GM23338 (cell line): Measurements from ENCODE around the gene DAZAP1. TPM values are rescaled to one million over a fixed set of nuclear protein-coding genes. Genes with fewer than 3 reads are reported as not detected.

Source experiments
- ATAC-seq: fragments of 200-7000 bp; cut with Tn5 transposase; 3 replicates; pipeline ENCODE4 v1.9.1; 2020
- DNase-seq: peaks from one replicate; pipeline ENCODE4 v3.0.0-alpha.2; 2015; ENCODE audit warnings: low spot score
- H2AFZ ChIP-seq: fragments of 200-600 bp; sonication (generic); 2 replicates; pipeline ENCODE4 v1.8.0; 2016; ENCODE audit warnings: antibody characterized with exemption, mild to moderate bottlenecking, moderate library complexity
- H3F3A ChIP-seq: fragments of 200-600 bp; sonication (generic); replicated peaks from 2 replicates; pipeline ENCODE4 v1.8.0; 2017; ENCODE audit warnings: antibody characterized with exemption, mixed run types, low read depth
- H3K27ac ChIP-seq: fragments of 200-600 bp; sonication (generic); 2 replicates; pipeline ENCODE4 v1.6.1; 2016; ENCODE audit warnings: low read depth
- H3K27me3 ChIP-seq: fragments of 200-600 bp; sonication (generic); 2 replicates; pipeline ENCODE4 v1.8.0; 2016; ENCODE audit warnings: mild to moderate bottlenecking, mixed run types, moderate library complexity; ENCODE audit not compliant: insufficient read depth
- H3K36me3 ChIP-seq: fragments of 200-600 bp; sonication (generic); 2 replicates; pipeline ENCODE4 v1.8.0; 2016; ENCODE audit warnings: mild to moderate bottlenecking; ENCODE audit not compliant: insufficient read depth
- H3K4me1 ChIP-seq: fragments of 200-600 bp; sonication (generic); 2 replicates; pipeline ENCODE4 v1.8.0; 2016; ENCODE audit warnings: mild to moderate bottlenecking, moderate library complexity; ENCODE audit not compliant: insufficient read depth
- H3K4me2 ChIP-seq: fragments of 200-600 bp; sonication (generic); 2 replicates; pipeline ENCODE4 v1.7.1; 2017; ENCODE audit warnings: mixed run types
- H3K4me3 ChIP-seq: fragments of 200-600 bp; sonication (generic); 2 replicates; pipeline ENCODE4 v1.6.1; 2016; ENCODE audit warnings: mixed run types
- H3K79me2 ChIP-seq: fragments of 200-600 bp; sonication (generic); replicated peaks from 2 replicates; pipeline ENCODE4 v1.8.0; 2017; ENCODE audit warnings: mild to moderate bottlenecking; ENCODE audit not compliant: insufficient read depth
- H3K9me2 ChIP-seq: fragments of 200-600 bp; sonication (generic); 2 replicates; pipeline ENCODE4 v1.8.0; 2017; ENCODE audit not compliant: insufficient read depth
- H4K20me1 ChIP-seq: fragments of 200-600 bp; sonication (generic); replicated peaks from 2 replicates; pipeline ENCODE4 v1.8.0; 2017; ENCODE audit warnings: mild to moderate bottlenecking; ENCODE audit not compliant: insufficient read depth
- H3K27ac Mint-ChIP-seq: 2 replicates; pipeline ENCODE4 v1.8.0; 2020; ENCODE audit warnings: inconsistent platforms, mild to moderate bottlenecking, moderate library complexity, mixed read lengths
- H3K27me3 Mint-ChIP-seq: 3 replicates; pipeline ENCODE4 v1.8.0; 2022; ENCODE audit warnings: low read depth, mild to moderate bottlenecking, moderate library complexity, mixed read lengths, inconsistent platforms; ENCODE audit not compliant: insufficient read depth, poor library complexity
- H3K36me3 Mint-ChIP-seq: 3 replicates; pipeline ENCODE4 v1.8.0; 2021; ENCODE audit warnings: low read depth, mild to moderate bottlenecking, inconsistent platforms, moderate library complexity, mixed read lengths
- H3K4me1 Mint-ChIP-seq: 3 replicates; pipeline ENCODE4 v1.8.0; 2020; ENCODE audit warnings: mild to moderate bottlenecking, inconsistent platforms, mixed read lengths
- H3K4me3 Mint-ChIP-seq: 3 replicates; pipeline ENCODE4 v1.8.0; 2021; ENCODE audit warnings: moderate library complexity, mild to moderate bottlenecking, inconsistent platforms, mixed read lengths
- H3K9me3 Mint-ChIP-seq: 3 replicates; pipeline ENCODE4 v1.8.0; 2020; ENCODE audit warnings: moderate library complexity, mild to moderate bottlenecking, inconsistent platforms, mixed read lengths
- CREB1 ChIP-seq: fragments of 250-450 bp; sonication (Bioruptor Pico); IDR thresholded peaks from 2 replicates; pipeline ENCODE4 v1.5.0; 2020; ENCODE audit warnings: low read depth, mild to moderate bottlenecking, moderate library complexity
- EZH2 ChIP-seq: fragments of 200-600 bp; sonication (generic); IDR thresholded peaks from one replicate; pipeline ENCODE4 v1.8.0; 2017; ENCODE audit warnings: antibody characterized with exemption, mild to moderate bottlenecking, low read depth; ENCODE audit not compliant: unreplicated experiment
- EZH2phosphoT487 ChIP-seq: fragments of 200-600 bp; sonication (generic); IDR thresholded peaks from one replicate; pipeline ENCODE4 v1.8.1; 2018; ENCODE audit warnings: antibody characterized with exemption; ENCODE audit not compliant: unreplicated experiment
- POLR2AphosphoS5 ChIP-seq: IDR thresholded peaks from 2 replicates; pipeline ENCODE4 v1.6.1; 2016; ENCODE audit warnings: antibody characterized with exemption, low read depth
- STAT1 ChIP-seq: IDR thresholded peaks from one replicate; pipeline ENCODE4 v1.6.1; 2016; ENCODE audit warnings: antibody characterized with exemption; ENCODE audit not compliant: unreplicated experiment
- ZNF114 ChIP-seq: fragments of 250-450 bp; sonication (Bioruptor Pico); IDR thresholded peaks from 2 replicates; pipeline ENCODE4 v1.5.0; 2020; ENCODE audit warnings: mild to moderate bottlenecking, moderate library complexity
- polyA plus RNA-seq: library from polyadenylated mRNA; unstranded; fragments of >200 nt; fragmentation: Nextera tagmentation; extraction: Ambion mirVana; gene quantifications from 2 replicates; pipeline ENCODE4 v1.2.1, GENCODE V29; 2016
- total RNA-seq: library from RNA; depleted of rRNA; stranded (reverse); fragments of >200 nt; shearing (Covaris generic); gene quantifications from 2 replicates; pipeline ENCODE4 v1.2.3, GENCODE V29; 2014
- TF ChIP-seq, protein P1 (sequence below): fragments of 250-450 bp; sonication (Bioruptor Pico); IDR thresholded peaks from 2 replicates; pipeline ENCODE4 v1.5.0; 2020; ENCODE audit warnings: mild to moderate bottlenecking, moderate library complexity
- TF ChIP-seq, protein P2 (sequence below): IDR thresholded peaks from one replicate; pipeline ENCODE4 v1.6.1; 2018; ENCODE audit warnings: antibody characterized with exemption; ENCODE audit not compliant: unreplicated experiment

The DAZAP1 gene
- total and polyA plus RNA-seq, 2 experiments from 2014 or later, result 44.1 to 194 TPM

DNA sequence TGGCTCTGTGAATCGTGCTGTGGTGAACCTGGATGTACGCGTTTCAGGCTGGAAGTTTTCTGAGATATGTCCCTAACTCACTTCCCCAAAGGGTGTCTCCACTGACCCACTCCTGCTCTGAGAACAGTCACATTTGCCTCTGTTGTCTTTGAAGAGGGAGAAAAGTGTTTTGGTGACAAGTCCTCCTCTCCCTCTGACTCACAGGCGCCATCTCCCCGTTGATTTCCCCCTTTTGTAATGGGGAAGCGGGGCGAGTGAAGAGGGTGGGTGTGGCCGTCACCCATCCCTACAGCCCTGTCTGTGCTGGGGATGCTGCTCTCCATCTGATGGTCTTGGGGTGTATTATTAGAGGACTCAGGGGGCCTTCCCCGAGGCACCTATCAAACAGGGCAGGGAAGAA lies 52.1 kb downstream of the DAZAP1 start (continued):
- TF ChIP-seq, protein P1, sequence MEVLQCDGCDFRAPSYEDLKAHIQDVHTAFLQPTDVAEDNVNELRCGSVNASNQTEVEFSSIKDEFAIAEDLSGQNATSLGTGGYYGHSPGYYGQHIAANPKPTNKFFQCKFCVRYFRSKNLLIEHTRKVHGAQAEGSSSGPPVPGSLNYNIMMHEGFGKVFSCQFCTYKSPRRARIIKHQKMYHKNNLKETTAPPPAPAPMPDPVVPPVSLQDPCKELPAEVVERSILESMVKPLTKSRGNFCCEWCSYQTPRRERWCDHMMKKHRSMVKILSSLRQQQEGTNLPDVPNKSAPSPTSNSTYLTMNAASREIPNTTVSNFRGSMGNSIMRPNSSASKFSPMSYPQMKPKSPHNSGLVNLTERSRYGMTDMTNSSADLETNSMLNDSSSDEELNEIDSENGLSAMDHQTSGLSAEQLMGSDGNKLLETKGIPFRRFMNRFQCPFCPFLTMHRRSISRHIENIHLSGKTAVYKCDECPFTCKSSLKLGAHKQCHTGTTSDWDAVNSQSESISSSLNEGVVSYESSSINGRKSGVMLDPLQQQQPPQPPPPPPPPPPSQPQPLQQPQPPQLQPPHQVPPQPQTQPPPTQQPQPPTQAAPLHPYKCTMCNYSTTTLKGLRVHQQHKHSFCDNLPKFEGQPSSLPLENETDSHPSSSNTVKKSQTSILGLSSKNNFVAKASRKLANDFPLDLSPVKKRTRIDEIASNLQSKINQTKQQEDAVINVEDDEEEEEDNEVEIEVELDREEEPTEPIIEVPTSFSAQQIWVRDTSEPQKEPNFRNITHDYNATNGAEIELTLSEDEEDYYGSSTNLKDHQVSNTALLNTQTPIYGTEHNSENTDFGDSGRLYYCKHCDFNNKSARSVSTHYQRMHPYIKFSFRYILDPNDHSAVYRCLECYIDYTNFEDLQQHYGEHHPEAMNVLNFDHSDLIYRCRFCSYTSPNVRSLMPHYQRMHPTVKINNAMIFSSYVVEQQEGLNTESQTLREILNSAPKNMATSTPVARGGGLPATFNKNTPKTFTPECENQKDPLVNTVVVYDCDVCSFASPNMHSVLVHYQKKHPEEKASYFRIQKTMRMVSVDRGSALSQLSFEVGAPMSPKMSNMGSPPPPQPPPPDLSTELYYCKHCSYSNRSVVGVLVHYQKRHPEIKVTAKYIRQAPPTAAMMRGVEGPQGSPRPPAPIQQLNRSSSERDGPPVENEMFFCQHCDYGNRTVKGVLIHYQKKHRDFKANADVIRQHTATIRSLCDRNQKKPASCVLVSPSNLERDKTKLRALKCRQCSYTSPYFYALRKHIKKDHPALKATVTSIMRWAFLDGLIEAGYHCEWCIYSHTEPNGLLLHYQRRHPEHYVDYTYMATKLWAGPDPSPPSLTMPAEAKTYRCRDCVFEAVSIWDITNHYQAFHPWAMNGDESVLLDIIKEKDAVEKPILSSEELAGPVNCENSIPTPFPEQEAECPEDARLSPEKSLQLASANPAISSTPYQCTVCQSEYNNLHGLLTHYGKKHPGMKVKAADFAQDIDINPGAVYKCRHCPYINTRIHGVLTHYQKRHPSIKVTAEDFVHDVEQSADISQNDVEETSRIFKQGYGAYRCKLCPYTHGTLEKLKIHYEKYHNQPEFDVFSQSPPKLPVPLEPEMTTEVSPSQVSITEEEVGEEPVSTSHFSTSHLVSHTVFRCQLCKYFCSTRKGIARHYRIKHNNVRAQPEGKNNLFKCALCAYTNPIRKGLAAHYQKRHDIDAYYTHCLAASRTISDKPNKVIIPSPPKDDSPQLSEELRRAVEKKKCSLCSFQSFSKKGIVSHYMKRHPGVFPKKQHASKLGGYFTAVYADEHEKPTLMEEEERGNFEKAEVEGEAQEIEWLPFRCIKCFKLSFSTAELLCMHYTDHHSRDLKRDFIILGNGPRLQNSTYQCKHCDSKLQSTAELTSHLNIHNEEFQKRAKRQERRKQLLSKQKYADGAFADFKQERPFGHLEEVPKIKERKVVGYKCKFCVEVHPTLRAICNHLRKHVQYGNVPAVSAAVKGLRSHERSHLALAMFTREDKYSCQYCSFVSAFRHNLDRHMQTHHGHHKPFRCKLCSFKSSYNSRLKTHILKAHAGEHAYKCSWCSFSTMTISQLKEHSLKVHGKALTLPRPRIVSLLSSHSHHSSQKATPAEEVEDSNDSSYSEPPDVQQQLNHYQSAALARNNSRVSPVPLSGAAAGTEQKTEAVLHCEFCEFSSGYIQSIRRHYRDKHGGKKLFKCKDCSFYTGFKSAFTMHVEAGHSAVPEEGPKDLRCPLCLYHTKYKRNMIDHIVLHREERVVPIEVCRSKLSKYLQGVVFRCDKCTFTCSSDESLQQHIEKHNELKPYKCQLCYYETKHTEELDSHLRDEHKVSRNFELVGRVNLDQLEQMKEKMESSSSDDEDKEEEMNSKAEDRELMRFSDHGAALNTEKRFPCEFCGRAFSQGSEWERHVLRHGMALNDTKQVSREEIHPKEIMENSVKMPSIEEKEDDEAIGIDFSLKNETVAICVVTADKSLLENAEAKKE (CRISPR knock-in tag), result no peak

DNA sequence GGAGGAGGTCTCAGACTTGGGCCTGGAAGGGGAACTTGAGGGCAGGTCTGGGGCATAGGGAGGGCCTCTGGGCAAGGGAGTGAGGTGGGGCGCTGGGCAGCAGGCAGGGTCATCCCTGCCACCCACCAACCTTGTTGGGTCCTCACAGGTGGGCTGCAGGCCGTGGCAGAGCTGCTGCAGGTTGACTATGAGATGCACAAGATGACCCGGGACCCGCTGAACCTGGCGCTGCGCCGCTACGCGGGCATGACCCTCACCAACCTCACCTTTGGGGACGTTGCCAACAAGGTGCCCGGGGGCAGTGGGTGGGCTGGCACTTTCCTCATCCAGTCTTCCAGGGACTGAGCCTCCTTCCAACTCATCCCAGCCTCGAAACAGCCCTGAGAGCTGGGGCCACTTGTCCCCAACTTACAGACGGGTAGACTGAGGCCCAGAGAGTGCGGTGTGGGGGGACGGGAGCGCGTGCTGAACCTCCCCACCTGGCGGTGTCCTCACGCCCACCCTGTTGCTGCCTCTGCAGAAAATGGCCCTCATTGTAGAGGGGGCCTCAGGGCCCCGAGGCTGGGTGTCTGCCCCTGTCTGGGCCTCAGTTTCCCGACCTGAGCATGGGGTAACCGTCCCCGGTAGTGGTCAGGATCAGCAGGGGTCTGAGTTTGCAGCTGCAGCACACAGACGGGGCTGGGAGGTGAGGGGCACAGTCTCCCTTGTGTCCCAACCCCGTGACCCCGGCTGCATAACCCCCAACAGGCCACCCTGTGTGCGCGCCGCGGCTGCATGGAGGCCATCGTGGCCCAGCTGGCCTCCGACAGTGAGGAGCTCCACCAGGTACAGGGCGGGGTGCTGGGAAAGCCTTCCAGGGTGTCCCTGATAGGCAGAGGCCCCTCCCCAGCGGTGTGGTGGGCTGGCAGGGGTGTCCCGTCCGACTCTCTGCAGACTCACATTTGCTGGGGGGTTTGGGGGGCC lies 52.9 kb downstream of the DAZAP1 start:
- no peak overlapping the region for H3K27ac Mint-ChIP-seq
- no peak for DNase-seq
- H3K9me3 Mint-ChIP-seq, result no peaks in the 10 kb centered on the region
- H3K4me1 Mint-ChIP-seq, result peaks cover 6% of the 10 kb centered on the region; the same call in 2 of the 3 replicates
- no peak overlapping the region for H2AFZ ChIP-seq
- no peaks in the 10 kb centered on the region for H3K79me2 ChIP-seq
- peaks cover 7% of the 10 kb centered on the region; the same call in 1 of the 2 replicates for H3F3A ChIP-seq
- H3K9me2 ChIP-seq, result no peaks in the 10 kb centered on the region
- H3K27me3 Mint-ChIP-seq, result peaks cover 37% of the 10 kb centered on the region
- H3K27ac ChIP-seq, result no peak overlapping the region
- no peak for ATAC-seq
- no peak overlapping the region for H3K4me3 ChIP-seq
- H3K4me1 ChIP-seq, result no peaks in the 10 kb centered on the region
- no peak overlapping the region for H3K4me2 ChIP-seq
- H3K36me3 ChIP-seq, result no peaks in the 10 kb centered on the region
- peaks cover 4% of the 10 kb centered on the region; the same call in 1 of the 2 replicates for H4K20me1 ChIP-seq
- peaks cover 7% of the 10 kb centered on the region; the same call in 2 of the 3 replicates for H3K36me3 Mint-ChIP-seq
- H3K27me3 ChIP-seq, result peaks cover 18% of the 10 kb centered on the region
- TF ChIP-seq, protein P2, sequence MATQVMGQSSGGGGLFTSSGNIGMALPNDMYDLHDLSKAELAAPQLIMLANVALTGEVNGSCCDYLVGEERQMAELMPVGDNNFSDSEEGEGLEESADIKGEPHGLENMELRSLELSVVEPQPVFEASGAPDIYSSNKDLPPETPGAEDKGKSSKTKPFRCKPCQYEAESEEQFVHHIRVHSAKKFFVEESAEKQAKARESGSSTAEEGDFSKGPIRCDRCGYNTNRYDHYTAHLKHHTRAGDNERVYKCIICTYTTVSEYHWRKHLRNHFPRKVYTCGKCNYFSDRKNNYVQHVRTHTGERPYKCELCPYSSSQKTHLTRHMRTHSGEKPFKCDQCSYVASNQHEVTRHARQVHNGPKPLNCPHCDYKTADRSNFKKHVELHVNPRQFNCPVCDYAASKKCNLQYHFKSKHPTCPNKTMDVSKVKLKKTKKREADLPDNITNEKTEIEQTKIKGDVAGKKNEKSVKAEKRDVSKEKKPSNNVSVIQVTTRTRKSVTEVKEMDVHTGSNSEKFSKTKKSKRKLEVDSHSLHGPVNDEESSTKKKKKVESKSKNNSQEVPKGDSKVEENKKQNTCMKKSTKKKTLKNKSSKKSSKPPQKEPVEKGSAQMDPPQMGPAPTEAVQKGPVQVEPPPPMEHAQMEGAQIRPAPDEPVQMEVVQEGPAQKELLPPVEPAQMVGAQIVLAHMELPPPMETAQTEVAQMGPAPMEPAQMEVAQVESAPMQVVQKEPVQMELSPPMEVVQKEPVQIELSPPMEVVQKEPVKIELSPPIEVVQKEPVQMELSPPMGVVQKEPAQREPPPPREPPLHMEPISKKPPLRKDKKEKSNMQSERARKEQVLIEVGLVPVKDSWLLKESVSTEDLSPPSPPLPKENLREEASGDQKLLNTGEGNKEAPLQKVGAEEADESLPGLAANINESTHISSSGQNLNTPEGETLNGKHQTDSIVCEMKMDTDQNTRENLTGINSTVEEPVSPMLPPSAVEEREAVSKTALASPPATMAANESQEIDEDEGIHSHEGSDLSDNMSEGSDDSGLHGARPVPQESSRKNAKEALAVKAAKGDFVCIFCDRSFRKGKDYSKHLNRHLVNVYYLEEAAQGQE, result no peak
- TF ChIP-seq STAT1, result no peak
- TF ChIP-seq EZH2phosphoT487, result no peak
- no peak for TF ChIP-seq EZH2
- no peak for TF ChIP-seq CREB1 (CRISPR knock-in tag)
- TF ChIP-seq POLR2AphosphoS5, result no peak
- TF ChIP-seq ZNF114 (CRISPR knock-in tag), result no peak
- no peak overlapping the region for H3K4me3 Mint-ChIP-seq
